Measurements from ENCODE around the gene GMCL1.

DNA sequence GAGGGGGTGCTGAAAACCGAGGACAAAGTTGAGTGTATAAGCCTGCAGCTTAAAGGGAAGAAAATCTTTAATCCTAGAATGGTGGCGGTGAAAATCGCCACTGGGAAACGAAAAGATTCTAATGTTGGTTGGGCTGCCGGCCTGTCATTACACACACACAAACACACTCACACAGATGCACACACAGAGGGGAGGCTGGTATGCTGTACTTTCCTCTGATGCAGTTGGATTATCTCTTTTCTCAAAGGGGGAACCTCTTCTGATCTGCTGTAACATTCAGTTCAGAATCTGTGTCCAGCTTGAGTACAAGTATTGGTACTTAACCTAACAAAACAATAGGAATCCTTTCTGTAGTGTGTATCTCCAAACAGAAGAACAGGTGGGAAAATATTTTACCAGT is 48.5 kb upstream of the GMCL1 start:
- TF ChIP-seq, protein P1, sequence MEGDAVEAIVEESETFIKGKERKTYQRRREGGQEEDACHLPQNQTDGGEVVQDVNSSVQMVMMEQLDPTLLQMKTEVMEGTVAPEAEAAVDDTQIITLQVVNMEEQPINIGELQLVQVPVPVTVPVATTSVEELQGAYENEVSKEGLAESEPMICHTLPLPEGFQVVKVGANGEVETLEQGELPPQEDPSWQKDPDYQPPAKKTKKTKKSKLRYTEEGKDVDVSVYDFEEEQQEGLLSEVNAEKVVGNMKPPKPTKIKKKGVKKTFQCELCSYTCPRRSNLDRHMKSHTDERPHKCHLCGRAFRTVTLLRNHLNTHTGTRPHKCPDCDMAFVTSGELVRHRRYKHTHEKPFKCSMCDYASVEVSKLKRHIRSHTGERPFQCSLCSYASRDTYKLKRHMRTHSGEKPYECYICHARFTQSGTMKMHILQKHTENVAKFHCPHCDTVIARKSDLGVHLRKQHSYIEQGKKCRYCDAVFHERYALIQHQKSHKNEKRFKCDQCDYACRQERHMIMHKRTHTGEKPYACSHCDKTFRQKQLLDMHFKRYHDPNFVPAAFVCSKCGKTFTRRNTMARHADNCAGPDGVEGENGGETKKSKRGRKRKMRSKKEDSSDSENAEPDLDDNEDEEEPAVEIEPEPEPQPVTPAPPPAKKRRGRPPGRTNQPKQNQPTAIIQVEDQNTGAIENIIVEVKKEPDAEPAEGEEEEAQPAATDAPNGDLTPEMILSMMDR (IDR thresholded peaks at IDR 0.05), result no peak
- TF ChIP-seq POLR2A (IDR thresholded peaks at IDR 0.05), result no peak
